HEK293T (cell line): ENCODE data around the gene TTLL4.

ENCODE experiments used
- BHLHE40 ChIP-seq: fragments of 450-650 bp; IDR thresholded peaks from 2 replicates; pipeline ENCODE4 v1.6.1; 2016; ENCODE audit warnings: mild to moderate bottlenecking, moderate library complexity, borderline replicate concordance
- CTBP1 ChIP-seq: fragments of 450-650 bp; IDR thresholded peaks from 2 replicates; pipeline ENCODE4 v1.6.1; 2016; ENCODE audit warnings: borderline replicate concordance
- FOXA1 ChIP-seq: fragments of 450-650 bp; IDR thresholded peaks from 2 replicates; pipeline ENCODE4 v1.6.1; 2016; ENCODE audit warnings: mild to moderate bottlenecking
- NFRKB ChIP-seq: fragments of 450-650 bp; IDR thresholded peaks from 2 replicates; pipeline ENCODE4 v1.6.1; 2016; ENCODE audit warnings: mild to moderate bottlenecking, moderate library complexity
- SP1 ChIP-seq: fragments of 450-650 bp; IDR thresholded peaks from 2 replicates; pipeline ENCODE4 v1.6.1; 2017

DNA sequence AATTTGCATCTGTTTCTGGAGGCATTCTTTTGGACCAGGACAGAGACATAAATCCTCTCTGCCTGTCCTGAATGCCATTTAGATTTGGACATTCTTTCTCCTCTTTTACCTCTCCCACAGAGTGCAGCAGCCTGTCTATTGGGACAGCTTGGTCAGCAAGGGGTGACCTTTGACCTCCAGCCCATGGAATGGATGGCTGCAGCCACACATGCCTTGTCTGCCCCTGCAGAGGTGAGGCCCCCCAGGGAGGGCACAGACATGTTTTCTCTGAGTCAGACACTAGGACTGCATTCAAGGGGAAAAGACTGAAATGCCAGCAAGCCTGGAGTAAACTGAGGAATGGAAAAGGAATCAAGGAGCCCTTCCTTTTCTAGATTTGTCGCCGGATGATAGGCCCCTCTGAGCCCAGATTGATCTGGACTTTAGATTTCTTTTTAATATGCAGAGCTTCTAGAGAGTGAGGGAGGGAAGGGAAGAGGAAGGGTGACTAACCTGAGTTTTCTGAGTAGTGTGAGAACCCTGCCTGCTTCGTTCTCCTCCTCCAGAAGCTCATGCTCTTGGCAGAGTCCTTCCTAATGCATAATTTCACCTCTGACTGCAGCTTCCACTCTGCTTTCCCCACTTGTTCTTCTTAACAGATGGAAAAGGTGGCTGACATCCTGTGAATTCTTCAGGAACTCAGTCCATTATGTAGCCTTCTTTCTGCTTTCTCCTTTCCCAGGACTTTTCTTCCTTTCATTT lies 16.1 kb upstream of the TTLL4 start:
- no peak for TF ChIP-seq NFRKB
- no peak for TF ChIP-seq SP1
- no peak for TF ChIP-seq FOXA1
- TF ChIP-seq BHLHE40, result no peak
- no peak for TF ChIP-seq CTBP1
